GM21515 (cell line): Measurements from ENCODE around the gene GRIP2.

ENCODE experiments used
- ATAC-seq: cut with Tn5 transposase; IDR thresholded peaks from one replicate; pipeline ENCODE4 v1.9.1; 2021; ENCODE audit not compliant: unreplicated experiment

GRIP2 gene

GRCh38 chr3:14456794-14457193 is 83.3 kb downstream of the GRIP2 start:
- no peak for ATAC-seq

GRCh38 chr3:14455571-14456317 is 84.4 kb downstream of the GRIP2 start:
- no peak for ATAC-seq

- ATAC-seq: no peak
Measured at GRCh38 chr3:14454639-14455310, 85.4 kb downstream of the GRIP2 start.

- ATAC-seq: no peak
Measured at GRCh38 chr3:14453876-14454638, 86.1 kb downstream of the GRIP2 start.

- ATAC-seq: no peak
Measured at GRCh38 chr3:14452740-14453710, 87.1 kb downstream of the GRIP2 start.

- no peak for ATAC-seq
Measured at GRCh38 chr3:14451844-14452739, 88.0 kb downstream of the GRIP2 start.

- no peak for ATAC-seq
Measured at GRCh38 chr3:14450922-14451606, 89.1 kb downstream of the GRIP2 start.

- no peak for ATAC-seq
Measured at GRCh38 chr3:14450506-14450905, 89.6 kb downstream of the GRIP2 start.

- ATAC-seq: no peak
Measured at GRCh38 chr3:14448756-14449727, 91.1 kb downstream of the GRIP2 start.

GRCh38 chr3:14448063-14448462 is 92.1 kb downstream of the GRIP2 start:
- ATAC-seq: no peak

GRCh38 chr3:14446988-14447570 is 93.1 kb downstream of the GRIP2 start:
- ATAC-seq: no peak

- no peak for ATAC-seq
Measured at GRCh38 chr3:14445773-14446172, 94.4 kb downstream of the GRIP2 start.

GRCh38 chr3:14444380-14444779 is 95.8 kb downstream of the GRIP2 start:
- ATAC-seq: no peak

GRCh38 chr3:14441920-14442300 is 98.2 kb downstream of the GRIP2 start:
- no peak for ATAC-seq

GRCh38 chr3:14441240-14441919 is 98.8 kb downstream of the GRIP2 start:
- no peak for ATAC-seq

GRCh38 chr3:14440531-14441239 is 99.5 kb downstream of the GRIP2 start:
- no peak for ATAC-seq

GRCh38 chr3:14440168-14440518 is 100.0 kb downstream of the GRIP2 start:
- no peak for ATAC-seq
